ENCODE data around the gene UQCRH.

- TF ChIP-seq CTCF (IDR thresholded peaks at IDR 0.05) (no peak), ZFX (IDR thresholded peaks at IDR 0.05; ENCODE audit: borderline replicate concordance) (no peak)
Measured at GRCh38 chr1:46300673-46301405, 2.7 kb upstream of the UQCRH start.

Data from 22Rv1 (cell line).